HepG2 (cell line): ENCODE data around the gene MYO7A. TPM values are rescaled to one million over a fixed set of nuclear protein-coding genes. Genes with fewer than 3 reads are reported as not detected.

ENCODE experiments used
- ATAD3A ChIP-seq: sonication (generic); formaldehyde crosslinking; IDR thresholded peaks from 2 replicates; pipeline ENCODE4 v1.4.0; 2020; ENCODE audit warnings: missing genetic modification reagents
- BCLAF1 ChIP-seq: fragments of 450-650 bp; IDR thresholded peaks from 2 replicates; pipeline ENCODE4 v1.6.1; 2017; ENCODE audit warnings: mild to moderate bottlenecking
- HNF4G ChIP-seq, 2 experiments: sonication (generic) in 1 of 2; formaldehyde crosslinking in 1 of 2; IDR thresholded peaks; 2 replicates each; pipeline versions ENCODE4 v1.4.0 to v1.6.1; 2011 to 2020; ENCODE audit warnings: borderline replicate concordance in 2 of 2, low read depth in 2 of 2, mild to moderate bottlenecking in 2 of 2, low read length in 1 of 2, missing genetic modification reagents in 1 of 2, moderate library complexity in 1 of 2
- HNRNPUL1 ChIP-seq: fragments of 200-400 bp; formaldehyde crosslinking; IDR thresholded peaks from 2 replicates; pipeline ENCODE4 v1.6.1; 2017; ENCODE audit warnings: low read depth, mild to moderate bottlenecking, low read length, moderate library complexity
- IKZF4 ChIP-seq: sonication (generic); formaldehyde crosslinking; IDR thresholded peaks from 2 replicates; pipeline ENCODE4 v1.5.1; 2020; ENCODE audit warnings: borderline replicate concordance, mild to moderate bottlenecking, low read depth, missing genetic modification reagents; ENCODE audit errors: not compliant biosample characterization
- POLR2AphosphoS2 ChIP-seq: IDR thresholded peaks from 2 replicates; pipeline ENCODE4 v1.6.1; 2011; ENCODE audit warnings: low read depth, low read length, improper control_type of control experiment
- RARG ChIP-seq: sonication (generic); formaldehyde crosslinking; IDR thresholded peaks from 2 replicates; pipeline ENCODE4 v1.4.0; 2020; ENCODE audit warnings: low read depth, mild to moderate bottlenecking, missing genetic modification reagents
- SCMH1 ChIP-seq: sonication (generic); formaldehyde crosslinking; IDR thresholded peaks from 2 replicates; pipeline ENCODE4 v1.9.0; 2021; ENCODE audit warnings: missing genetic modification reagents, mild to moderate bottlenecking, borderline replicate concordance
- SMAD9 ChIP-seq: sonication (generic); formaldehyde crosslinking; IDR thresholded peaks from 2 replicates; pipeline ENCODE4 v1.5.1; 2020; ENCODE audit warnings: mild to moderate bottlenecking, missing genetic modification reagents
- SMYD3 ChIP-seq: sonication (generic); formaldehyde crosslinking; IDR thresholded peaks from 2 replicates; pipeline ENCODE4 v1.8.1; 2023; ENCODE audit warnings: mild to moderate bottlenecking, missing genetic modification reagents
- SRF ChIP-seq: IDR thresholded peaks from 2 replicates; pipeline ENCODE4 v1.6.1; 2011; ENCODE audit warnings: mild to moderate bottlenecking, low read depth, low read length, moderate library complexity
- ZBTB21 ChIP-seq: sonication (generic); formaldehyde crosslinking; IDR thresholded peaks from 2 replicates; pipeline ENCODE4 v1.4.0; 2020; ENCODE audit warnings: missing genetic modification reagents
- ZBTB42 ChIP-seq: sonication (generic); formaldehyde crosslinking; IDR thresholded peaks from 2 replicates; pipeline ENCODE4 v1.5.0; 2020; ENCODE audit warnings: mild to moderate bottlenecking, missing genetic modification reagents
- ZBTB7B ChIP-seq: sonication (generic); formaldehyde crosslinking; IDR thresholded peaks from 2 replicates; pipeline ENCODE4 v1.4.0; 2020; ENCODE audit warnings: missing genetic modification reagents
- ZFP62 ChIP-seq: sonication (generic); formaldehyde crosslinking; IDR thresholded peaks from 2 replicates; pipeline ENCODE4 v1.4.0; 2020; ENCODE audit warnings: missing genetic modification reagents
- ZNF660 ChIP-seq: sonication (generic); formaldehyde crosslinking; IDR thresholded peaks from 2 replicates; pipeline ENCODE4 v1.5.1; 2020; ENCODE audit warnings: mild to moderate bottlenecking, low read depth, missing genetic modification reagents, borderline replicate concordance
- ZNF713 ChIP-seq: sonication (generic); formaldehyde crosslinking; IDR thresholded peaks from 2 replicates; pipeline ENCODE4 v1.4.0; 2020; ENCODE audit warnings: mild to moderate bottlenecking, missing genetic modification reagents
- ZNF83 ChIP-seq: sonication (generic); formaldehyde crosslinking; IDR thresholded peaks from 2 replicates; pipeline ENCODE4 v1.4.0; 2020; ENCODE audit warnings: missing genetic modification reagents, mild to moderate bottlenecking, borderline replicate concordance
- ZNF841 ChIP-seq: sonication (generic); formaldehyde crosslinking; IDR thresholded peaks from 2 replicates; pipeline ENCODE4 v1.8.1; 2023; ENCODE audit warnings: missing genetic modification reagents, borderline replicate concordance
- ZSCAN25 ChIP-seq: sonication (generic); formaldehyde crosslinking; IDR thresholded peaks from 2 replicates; pipeline ENCODE4 v1.8.0; 2022; ENCODE audit warnings: mild to moderate bottlenecking, missing genetic modification reagents
- polyA plus RNA-seq, 8 experiments: library from polyadenylated mRNA; depleted of rRNA in 3 of 8; stranded (reverse) in 7 of 8; unstranded in 1 of 8; fragments of >200 nt; fragmentation: Illumina TruSeq in 4 of 8; extraction: Trizol in 4 of 8; gene quantifications; 2 replicates each; pipeline versions ENCODE4 v1.2.1 to v1.2.3, GENCODE V29; 2011 to 2016; ENCODE audit warnings: low read depth in 4 of 8, missing spikeins in 1 of 8, mixed read lengths in 1 of 8; ENCODE audit not compliant: insufficient read depth in 1 of 8
- total RNA-seq, 5 experiments: library from RNA; depleted of rRNA; stranded (reverse); fragments of >200 nt; fragmentation: Illumina TruSeq; extraction: Trizol; gene quantifications; 2 replicates each; pipeline ENCODE4 v1.2.3, GENCODE V29; 2016; ENCODE audit warnings: low read depth in 1 of 5
- TF ChIP-seq, protein P1 (sequence below): sonication (generic); formaldehyde crosslinking; IDR thresholded peaks from 2 replicates; pipeline ENCODE4 v1.5.0; 2020; ENCODE audit warnings: mild to moderate bottlenecking, missing genetic modification reagents, borderline replicate concordance

Gene MYO7A
- total and polyA plus RNA-seq, 2 of the 13 experiments (the other 11 are each of a cell fraction or from before 2014, with no cell fraction given), result 7.5 to 10.0 TPM

- no peak for TF ChIP-seq ZFP62 (CRISPR knock-in tag)
- TF ChIP-seq SMAD9, result no peak
- TF ChIP-seq ZNF841 (CRISPR knock-in tag), result no peak
- no peak for TF ChIP-seq POLR2AphosphoS2
- TF ChIP-seq, protein P1, sequence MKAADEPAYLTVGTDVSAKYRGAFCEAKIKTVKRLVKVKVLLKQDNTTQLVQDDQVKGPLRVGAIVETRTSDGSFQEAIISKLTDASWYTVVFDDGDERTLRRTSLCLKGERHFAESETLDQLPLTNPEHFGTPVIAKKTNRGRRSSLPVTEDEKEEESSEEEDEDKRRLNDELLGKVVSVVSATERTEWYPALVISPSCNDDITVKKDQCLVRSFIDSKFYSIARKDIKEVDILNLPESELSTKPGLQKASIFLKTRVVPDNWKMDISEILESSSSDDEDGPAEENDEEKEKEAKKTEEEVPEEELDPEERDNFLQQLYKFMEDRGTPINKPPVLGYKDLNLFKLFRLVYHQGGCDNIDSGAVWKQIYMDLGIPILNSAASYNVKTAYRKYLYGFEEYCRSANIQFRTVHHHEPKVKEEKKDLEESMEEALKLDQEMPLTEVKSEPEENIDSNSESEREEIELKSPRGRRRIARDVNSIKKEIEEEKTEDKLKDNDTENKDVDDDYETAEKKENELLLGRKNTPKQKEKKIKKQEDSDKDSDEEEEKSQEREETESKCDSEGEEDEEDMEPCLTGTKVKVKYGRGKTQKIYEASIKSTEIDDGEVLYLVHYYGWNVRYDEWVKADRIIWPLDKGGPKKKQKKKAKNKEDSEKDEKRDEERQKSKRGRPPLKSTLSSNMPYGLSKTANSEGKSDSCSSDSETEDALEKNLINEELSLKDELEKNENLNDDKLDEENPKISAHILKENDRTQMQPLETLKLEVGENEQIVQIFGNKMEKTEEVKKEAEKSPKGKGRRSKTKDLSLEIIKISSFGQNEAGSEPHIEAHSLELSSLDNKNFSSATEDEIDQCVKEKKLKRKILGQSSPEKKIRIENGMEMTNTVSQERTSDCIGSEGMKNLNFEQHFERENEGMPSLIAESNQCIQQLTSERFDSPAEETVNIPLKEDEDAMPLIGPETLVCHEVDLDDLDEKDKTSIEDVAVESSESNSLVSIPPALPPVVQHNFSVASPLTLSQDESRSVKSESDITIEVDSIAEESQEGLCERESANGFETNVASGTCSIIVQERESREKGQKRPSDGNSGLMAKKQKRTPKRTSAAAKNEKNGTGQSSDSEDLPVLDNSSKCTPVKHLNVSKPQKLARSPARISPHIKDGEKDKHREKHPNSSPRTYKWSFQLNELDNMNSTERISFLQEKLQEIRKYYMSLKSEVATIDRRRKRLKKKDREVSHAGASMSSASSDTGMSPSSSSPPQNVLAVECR, result peak; percentile 59; the same call in 1 of the 2 replicates
- TF ChIP-seq ZNF83, result no peak
- TF ChIP-seq IKZF4, result no peak
- TF ChIP-seq SCMH1 (CRISPR knock-in tag), result no peak
- TF ChIP-seq SRF, result no peak
- TF ChIP-seq ZBTB21 (CRISPR knock-in tag), result no peak
- no peak for TF ChIP-seq SMYD3
- no peak for TF ChIP-seq HNRNPUL1
- peak; percentile 98 for TF ChIP-seq HNF4G (IDR thresholded peaks at IDR 0.05; ENCODE audit: borderline replicate concordance, low read depth, low read length)
- TF ChIP-seq HNF4G (CRISPR knock-in tag; IDR thresholded peaks at IDR 0.05; ENCODE audit: borderline replicate concordance, low read depth), result peak; percentile 90; the same call in 1 of the 2 replicates
- 0 out of 2 replicates have a peak, but pooled peaks have one; percentile 41 for TF ChIP-seq ZSCAN25
- no peak for TF ChIP-seq ZNF660 (CRISPR knock-in tag)
- no peak for TF ChIP-seq ZBTB42 (CRISPR knock-in tag)
- TF ChIP-seq ATAD3A (CRISPR knock-in tag), result no peak
- no peak for TF ChIP-seq RARG (CRISPR knock-in tag)
- no peak for TF ChIP-seq ZNF713 (CRISPR knock-in tag)
- TF ChIP-seq ZBTB7B (CRISPR knock-in tag), result peak; percentile 76; the same call in 1 of the 2 replicates
- no peak for TF ChIP-seq BCLAF1
Observed at GRCh38 chr11:77144857-77145428, 16.9 kb downstream of the MYO7A start (continued).
